COLO829 (cell line): ENCODE data around the gene ASTL.
"Not testable (repeated sequence)": the region's sequence is repeated elsewhere in the genome, so short reads cannot be mapped to it uniquely, and the experiment has no call there.

ENCODE experiments used
- DNase-seq: peaks from one replicate; pipeline ENCODE4 v3.0.0; 2012; ENCODE audit warnings: low spot score

Gene ASTL

GRCh38 chr2:96146153-96146880, 8.0 kb upstream of the ASTL start:
- no peak for DNase-seq

- no peak for DNase-seq
Observed at GRCh38 chr2:96145848-96146152, 7.5 kb upstream of the ASTL start.

- peak; percentile 51 for DNase-seq
Observed at GRCh38 chr2:96145036-96145847, 6.9 kb upstream of the ASTL start, which contains the start of gene DUSP2. DUSP2 (minus strand) TSS chr2:96145440; CDS start chr2:96145354, 86 bp downstream.

GRCh38 chr2:96144481-96145035, 6.3 kb upstream of the ASTL start:
- DNase-seq, result no peak

GRCh38 chr2:96143848-96144480, 5.7 kb upstream of the ASTL start:
- DNase-seq, result no peak

GRCh38 chr2:96143231-96143847, 5.0 kb upstream of the ASTL start:
- no peak for DNase-seq

- DNase-seq, result no peak
Observed at GRCh38 chr2:96142217-96143113, 4.2 kb upstream of the ASTL start.

GRCh38 chr2:96141624-96141967, 3.3 kb upstream of the ASTL start:
- not testable (repeated sequence) for DNase-seq

GRCh38 chr2:96140941-96141623, 2.8 kb upstream of the ASTL start:
- no peak for DNase-seq

- DNase-seq, result no peak
Observed at GRCh38 chr2:96139181-96139758, 968 bp upstream of the ASTL start.

- DNase-seq, result no peak
Observed at GRCh38 chr2:96137321-96138178, 752 bp downstream of the ASTL start.

- DNase-seq, result no peak
Observed at GRCh38 chr2:96136129-96136720, 2.1 kb downstream of the ASTL start.

GRCh38 chr2:96135621-96136020, 2.7 kb downstream of the ASTL start:
- no peak for DNase-seq

- DNase-seq, result no peak
Observed at GRCh38 chr2:96135171-96135570, 3.1 kb downstream of the ASTL start.

GRCh38 chr2:96134421-96134820, 3.9 kb downstream of the ASTL start:
- DNase-seq, result no peak

- no peak for DNase-seq
Observed at GRCh38 chr2:96131813-96132745, 6.2 kb downstream of the ASTL start.

GRCh38 chr2:96131152-96131812, 7.0 kb downstream of the ASTL start:
- DNase-seq, result no peak
